ENCODE measurements around the gene MATN4.

The MATN4 gene

DNA sequence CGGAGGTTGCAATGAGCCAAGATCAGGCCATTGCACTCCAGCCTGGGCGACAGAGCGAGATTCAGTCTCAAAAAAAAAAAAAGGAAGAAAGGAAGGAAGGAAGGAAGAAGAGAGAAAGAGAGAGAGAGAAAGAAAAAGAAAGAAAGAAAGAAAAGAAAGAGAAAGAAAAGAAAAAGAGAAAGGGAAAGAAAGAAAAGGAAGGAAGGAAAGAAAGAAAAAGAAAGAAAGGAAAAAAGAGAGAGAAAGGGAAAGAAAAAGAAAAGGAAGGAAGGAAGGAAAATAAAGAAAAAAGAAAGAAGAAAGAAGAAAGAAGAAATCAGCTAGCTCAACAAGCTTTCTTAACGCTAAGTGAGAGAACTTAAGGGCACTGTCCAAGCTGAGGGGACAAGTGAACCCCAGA lies 7.6 kb upstream of the MATN4 start:
- DNase-seq (ENCODE audit: low read depth in 2 of 2) = no peak

DNA sequence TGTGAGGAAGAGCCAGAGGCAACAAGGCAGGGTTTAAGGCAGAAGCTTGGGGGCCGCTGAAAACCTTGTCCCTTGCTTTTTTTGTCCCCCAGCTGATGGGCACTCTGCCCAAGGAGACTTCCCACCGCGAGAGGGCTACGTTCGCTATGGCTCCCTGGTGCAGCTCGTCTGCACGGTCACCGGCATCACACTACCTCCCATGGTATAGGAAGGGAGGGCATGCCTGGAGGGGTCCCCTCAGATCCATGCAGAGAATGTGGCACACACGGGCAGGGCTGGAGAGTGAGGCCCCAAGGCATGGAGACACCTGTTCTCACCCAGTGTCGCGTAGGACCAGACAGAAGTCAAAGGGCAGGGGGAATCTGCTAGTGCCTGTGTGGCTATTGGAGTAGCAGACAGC lies 5.8 kb upstream of the MATN4 start:
- no peak for DNase-seq (ENCODE audit: low read depth in 2 of 2)

DNA sequence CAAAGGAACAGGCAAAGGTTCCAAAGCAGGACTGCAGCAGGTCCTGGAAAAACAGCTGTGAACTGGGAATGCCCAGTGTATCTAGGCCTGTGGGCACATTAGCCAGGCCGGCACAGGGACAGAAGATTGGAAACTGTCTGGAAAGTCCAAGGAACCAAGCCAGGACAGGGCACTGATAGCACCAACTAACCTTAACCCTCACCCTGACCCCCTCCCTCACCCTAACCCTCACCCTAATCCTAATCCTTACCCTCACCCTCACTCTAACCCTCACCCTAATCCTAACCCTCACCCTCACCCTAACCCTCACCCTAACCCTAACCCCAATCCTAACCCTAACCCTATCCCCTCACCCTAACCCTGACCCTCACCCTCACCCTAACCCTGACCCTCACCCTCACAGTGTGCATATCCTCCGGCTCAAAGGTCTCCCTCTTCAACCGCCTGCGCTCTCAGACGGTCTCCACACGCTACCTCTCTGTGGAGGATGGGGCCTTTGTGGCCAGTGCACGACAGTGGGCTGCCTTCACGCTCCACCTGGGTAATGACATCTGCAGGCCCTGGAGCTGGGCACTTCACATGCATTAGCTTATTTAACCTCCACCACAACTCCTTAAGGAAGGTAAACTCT lies 5.1 kb upstream of the MATN4 start:
- DNase-seq (ENCODE audit: low read depth in 2 of 2) = no peak

DNA sequence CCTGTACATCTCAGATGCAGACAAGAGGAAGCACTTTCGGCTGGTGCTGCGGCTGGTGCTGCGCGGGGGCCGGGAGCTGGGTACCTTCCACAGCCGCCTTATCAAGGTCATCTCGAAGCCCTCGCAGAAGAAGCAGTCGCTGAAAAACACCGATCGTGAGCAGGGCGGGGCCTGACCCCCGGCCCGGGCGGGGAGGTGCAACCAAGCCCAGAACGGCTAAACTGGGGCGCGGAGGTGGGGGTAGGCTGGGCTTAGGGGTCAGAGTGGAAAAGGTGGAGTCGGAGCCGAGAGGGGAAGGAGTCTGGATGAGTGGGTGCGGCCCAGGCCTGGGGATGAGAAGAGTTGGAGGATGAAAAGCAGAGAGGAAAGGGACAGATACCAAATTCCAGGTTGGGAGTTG lies 4.1 kb upstream of the MATN4 start:
- DNase-seq (ENCODE audit: low read depth in 2 of 2) = no peak

DNA sequence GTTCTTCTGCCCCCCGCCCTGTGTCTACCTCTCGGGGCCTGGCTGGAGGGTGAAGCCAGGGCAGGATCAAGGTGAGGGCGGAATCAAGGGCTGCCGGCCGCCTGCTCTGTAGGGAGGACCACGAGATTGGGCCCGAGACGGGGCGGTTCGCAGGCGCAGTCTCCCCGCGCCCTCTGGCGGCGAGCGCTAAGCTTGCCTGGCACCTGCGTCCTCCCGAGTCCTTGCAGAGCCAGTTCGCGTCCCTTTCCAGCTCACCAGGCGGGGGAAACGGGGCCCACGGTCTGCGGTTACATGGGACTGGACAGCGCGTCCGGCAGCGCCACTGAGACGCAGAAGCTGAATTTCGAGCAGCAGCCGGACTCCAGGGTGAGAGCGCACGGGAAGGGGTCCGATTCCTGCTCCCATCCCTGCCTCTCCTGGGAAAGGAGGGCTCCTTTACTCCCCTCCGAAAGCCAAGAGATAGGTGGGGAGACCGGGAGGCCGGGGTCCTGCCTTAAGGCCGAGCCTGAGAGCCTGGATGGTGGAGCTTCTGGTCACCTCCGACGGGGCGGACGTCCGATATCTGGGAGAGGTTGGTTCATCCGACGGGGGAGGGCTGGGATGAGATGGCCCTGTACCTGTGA lies 3.6 kb upstream of the MATN4 start:
- DNase-seq (ENCODE audit: low read depth in 2 of 2) = peak; percentile 45 to 68

DNA sequence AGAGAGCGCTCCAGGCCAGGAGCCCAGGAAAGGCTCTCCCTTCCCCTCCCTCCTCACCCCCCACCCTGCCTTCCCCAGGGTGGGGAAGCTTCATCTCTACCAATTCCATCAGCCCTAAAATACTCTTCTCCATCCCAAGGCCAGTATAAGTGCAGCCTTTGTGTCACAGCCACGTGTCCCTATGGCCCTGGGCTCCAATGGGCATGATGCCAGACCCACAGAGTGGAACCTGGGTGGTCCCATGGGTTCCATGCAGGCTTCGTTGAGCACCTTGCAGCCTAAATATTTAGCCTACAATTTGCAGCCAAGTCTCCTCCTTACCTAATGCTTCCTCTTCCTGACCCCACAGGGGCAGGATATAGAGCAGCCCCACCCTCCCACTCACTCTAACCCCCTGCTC lies 976 bp upstream of the MATN4 start:
- DNase-seq (ENCODE audit: low read depth in 2 of 2) = no peak

DNA sequence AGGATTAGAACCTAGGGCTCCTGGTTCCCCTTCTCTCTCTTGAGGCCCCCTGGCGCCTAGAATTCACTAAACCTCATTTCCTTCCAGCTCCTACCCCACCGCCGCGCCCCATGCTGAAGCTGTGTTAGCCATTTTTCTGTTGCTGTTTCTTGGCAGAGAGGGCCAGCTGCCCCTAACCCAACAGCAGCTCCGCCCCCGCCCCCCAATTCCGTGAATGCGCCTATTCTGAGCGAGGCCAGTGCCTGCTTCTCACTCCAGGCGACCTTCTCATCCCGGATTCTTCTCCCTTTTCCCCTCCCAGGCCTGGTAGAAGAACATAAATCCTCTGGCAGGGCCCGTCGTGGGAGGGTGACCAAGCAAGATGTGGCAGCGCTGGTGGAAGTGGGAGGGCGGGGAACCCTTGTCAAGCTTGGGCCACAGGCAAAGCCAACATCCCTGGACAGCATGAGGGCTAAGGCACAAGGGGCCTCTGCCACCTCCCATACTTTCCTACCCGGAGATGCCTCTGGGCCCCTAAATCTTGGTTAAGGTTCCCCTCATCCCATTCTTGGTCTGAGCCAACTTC lies 941 bp downstream of the MATN4 start:
- DNase-seq (ENCODE audit: low read depth in 2 of 2) = no peak

DNA sequence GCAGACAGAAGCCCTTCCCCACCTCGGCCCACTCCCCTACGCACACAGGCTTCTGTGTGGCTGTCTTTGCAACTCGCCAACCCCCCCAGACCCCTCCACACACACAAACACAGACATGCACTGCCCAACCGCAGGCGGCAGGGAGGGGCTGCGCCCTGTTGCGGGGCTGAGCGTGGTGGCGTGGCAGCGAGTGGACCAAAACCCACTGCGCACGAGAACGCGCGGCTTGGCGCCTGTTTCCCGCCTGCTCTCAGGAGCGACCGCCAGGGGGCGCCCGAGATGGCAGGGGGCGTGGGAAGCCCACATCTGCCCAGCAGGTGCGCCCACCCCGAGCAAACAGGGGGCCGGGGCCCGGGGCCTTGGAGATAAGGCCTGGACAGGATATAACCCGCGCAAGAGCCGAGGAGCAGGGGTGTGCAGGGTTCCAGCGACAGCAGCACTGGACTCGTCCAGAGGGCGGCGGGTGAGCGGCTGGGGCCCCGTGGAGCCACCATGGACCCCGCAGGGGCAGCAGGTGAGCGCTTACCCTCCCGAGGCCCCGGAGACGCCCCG lies 1.6 kb downstream of the MATN4 start, which contains the start of gene RBPJL:
Gene RBPJL (plus strand): TSS at position 410 of the 552 bp plus-strand sequence. CDS start 83 bp downstream, at position 493.
- DNase-seq (ENCODE audit: low read depth in 2 of 2) = peak in 1 of 2 experiments; percentile 32

DNA sequence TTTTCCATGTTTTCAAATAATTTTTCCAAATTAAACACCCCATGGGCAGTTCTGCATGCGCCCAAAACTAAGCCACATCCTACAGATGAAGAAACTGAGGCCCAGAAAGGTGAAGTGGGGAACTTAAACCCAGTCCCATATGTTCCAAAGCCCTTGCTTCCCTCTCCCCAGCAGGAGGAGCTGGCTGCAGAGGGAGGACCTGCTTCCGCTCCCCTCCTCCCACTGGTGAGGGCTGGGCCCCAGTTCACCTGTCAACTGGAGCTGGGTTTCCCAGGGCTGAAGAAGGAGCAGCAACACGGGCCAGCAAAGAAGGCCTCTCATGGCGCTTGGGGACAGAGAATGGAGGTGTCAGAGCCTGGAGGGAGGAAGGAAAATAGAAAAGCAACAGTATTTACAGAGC lies 2.8 kb downstream of the MATN4 start:
- DNase-seq (ENCODE audit: low read depth in 2 of 2) = no peak

DNA sequence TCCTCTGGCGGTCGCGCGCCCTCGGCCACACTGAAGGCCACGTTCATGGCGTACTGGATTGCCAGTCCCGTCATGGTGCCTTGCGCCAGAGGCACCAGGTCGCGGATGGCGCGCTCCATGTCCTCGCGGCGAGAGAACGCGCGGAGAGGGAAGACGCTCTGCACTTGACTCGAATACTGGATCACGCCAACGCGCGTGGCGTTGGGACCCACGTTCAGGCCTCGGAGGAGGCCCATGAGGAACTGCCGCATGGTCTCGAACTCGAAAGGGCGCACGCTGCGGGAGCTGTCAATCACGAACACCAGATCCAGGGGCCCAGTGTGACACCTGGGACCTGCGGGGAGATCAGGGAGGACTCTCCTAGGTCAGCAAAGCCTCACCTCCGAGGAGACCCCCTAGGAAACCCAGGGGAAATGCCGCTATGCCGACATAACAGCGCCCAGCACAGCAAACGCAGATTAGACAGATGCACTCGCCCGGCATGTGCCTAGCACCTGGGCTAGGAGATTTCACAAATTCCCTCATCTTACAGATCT lies 3.6 kb downstream of the MATN4 start:
- DNase-seq (ENCODE audit: low read depth in 2 of 2) = no peak

DNA sequence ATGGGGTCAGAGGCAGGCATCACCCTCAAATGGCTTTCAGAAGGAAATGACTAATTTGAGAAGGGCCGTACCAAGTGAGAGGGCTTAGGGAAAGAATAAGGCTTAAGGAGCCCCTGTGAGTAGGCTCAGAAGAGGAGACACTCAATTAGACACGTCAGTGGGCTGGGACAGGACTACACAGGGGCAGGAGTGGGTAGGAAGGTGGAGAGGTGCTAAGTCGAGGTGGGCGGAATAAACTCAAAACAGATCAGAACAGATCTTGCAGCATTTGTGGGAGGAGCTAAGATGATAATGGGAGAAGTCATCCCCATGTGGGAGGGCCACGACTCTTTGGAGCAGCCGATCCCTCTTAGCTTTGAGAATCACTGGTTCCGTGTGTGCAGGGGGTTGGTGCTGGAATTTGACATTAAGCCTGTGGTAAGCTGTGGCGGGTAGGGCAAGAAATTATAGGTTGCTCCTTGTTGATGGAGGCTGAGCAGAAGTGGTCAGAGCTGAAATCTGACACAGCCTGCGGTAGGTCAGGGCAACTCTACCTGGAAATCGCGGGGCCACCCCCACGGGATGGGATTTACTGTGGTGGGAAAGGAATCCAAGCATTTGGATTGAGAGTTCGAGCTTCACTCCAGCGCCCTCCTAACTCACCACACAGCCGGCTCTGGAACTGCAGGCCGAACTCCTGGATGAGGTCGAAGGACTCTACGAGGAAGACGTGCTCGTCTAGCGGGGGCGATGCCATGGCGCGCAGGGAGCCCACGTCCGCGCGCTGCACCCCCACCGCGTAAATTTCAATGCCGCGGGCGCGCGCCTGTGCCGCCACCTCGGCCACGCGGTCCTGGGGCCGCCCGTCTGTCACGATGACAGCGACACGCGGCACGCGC lies 4.3 kb downstream of the MATN4 start:
- DNase-seq (ENCODE audit: low read depth in 2 of 2) = no peak

DNA sequence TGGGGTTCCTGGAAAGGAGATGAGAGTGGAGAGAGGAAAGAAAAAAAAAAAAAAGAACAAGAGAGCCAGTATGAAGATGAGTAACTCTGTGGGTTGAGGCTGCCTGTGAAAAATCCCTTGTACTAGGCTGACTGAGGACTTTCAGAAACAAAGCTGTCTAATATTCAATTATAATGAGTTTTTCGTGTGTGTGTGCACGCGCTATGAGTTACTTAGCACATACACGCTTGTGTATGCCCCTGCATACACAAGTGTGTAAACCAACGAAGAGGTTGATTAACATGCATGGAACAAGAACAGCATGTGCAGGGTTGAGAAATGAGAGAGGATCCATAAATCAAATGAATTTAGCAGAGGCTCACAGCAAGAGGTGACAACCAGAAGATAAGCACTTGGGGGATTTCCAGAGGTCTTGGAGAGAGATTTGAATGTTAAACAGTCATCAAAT lies 6.3 kb downstream of the MATN4 start:
- DNase-seq (ENCODE audit: low read depth in 2 of 2) = no peak

DNA sequence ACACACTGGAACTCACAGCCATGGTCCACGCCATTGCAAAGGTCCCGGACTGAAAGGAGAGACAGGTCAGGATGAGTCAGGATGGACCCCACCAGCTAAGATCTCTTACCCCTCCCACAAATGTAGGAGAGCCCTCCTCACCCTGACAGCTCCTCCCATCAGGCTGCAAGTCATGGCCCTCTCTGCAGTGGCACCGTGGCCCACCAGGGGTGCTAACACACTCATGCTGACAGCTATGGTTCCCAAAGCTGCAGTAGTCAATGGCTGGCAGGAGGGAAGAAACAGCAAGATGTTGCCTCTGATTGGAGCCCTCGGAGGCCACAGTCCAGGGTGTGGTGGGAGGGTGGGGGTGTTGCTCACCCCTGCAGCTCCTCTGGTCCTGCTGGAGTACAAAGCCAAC lies 7.1 kb downstream of the MATN4 start:
- DNase-seq (ENCODE audit: low read depth in 2 of 2) = no peak

DNA sequence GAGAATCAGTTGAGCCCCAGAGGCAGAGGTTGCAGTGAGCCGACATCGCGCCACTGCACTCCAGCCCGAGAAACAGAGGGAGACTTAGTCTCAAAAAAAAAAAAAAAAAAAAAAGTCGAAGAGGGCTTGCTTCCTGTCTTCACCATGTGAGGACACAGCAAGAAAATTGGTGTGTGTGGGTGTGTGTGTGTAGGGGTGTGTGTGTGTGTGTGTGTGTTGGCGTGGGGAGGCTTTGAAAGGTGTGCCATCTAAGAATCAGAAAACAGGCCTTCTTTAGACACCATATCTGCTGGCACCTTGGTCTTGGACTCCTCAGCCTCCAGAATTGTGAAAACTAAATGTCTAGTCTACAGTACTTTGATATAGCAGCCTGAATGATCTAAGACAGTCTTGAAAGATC lies 8.3 kb downstream of the MATN4 start:
- no peak for DNase-seq (ENCODE audit: low read depth in 2 of 2)

DNA sequence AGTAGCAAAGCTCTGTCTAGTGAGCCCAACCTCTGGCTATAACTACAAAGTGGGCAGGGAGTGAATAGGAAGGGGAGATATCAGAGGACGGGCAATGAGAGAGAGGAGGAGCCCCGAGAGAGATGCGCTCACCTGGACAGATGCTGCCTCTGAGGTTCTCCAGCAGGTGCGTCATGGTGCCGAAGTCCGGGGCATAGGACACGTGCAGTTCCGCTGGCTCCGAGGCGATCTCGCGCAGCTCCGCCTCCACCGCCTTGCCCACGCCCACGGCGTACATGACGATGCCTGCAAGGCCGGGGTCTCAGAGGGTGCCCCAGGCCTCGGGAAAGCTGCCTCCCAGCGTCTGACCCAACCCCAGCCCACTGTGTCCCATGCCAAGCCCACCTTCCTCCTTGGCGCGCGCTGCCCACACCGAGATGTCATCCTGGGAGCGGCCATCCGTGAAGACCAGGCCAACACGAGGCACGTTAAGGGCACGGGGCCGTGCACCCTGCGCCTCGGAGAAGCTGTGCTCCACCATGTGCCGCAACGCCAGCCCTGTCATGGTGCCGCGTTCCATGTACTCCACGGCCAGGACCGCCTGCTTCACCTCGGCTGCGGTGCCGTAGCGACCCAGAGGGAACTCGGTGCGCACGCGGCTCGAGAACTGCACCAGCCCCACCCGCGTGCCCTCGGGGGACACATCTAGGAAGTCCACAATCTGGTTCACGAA lies 10.2 kb downstream of the MATN4 start:
- DNase-seq (ENCODE audit: low read depth in 2 of 2) = no peak

DNA sequence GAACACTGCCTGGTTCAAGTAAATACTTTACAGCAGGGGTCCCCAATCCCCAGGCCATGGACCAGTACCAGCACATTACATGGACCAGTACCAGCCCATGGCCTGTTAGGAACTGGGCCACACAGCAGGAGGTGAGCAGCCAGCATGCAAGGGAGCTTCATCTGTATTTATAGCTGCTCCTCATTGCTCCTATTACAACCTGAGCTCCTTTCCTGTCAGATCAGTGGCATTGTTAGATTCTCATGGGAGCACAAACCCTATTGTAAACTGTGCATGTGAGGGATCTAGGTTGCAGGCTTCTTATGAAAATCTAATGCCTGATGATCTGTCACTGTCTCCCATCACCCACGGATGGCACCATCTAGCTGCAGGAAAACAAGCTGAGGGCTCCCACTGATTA lies 13.4 kb downstream of the MATN4 start:
- DNase-seq (ENCODE audit: low read depth in 2 of 2) = no peak

DNA sequence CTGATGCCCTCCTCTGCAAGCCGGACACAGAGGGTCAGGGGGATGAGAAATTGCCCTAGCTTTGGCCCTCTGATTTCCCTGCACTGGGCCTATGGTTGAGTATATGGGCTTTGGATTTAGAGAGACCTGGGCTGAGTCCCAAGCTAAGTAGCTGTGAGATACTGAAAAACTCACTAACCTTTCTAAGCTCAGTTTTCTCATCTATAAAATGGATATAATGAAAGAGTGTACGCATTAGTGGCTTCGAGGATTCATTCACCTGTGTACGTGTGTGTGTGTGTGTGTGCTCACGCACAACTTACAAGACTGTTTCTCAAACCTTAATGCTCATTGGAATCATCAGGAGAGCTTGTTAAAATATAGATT lies 14.1 kb downstream of the MATN4 start:
- no peak for DNase-seq (ENCODE audit: low read depth in 2 of 2)

DNA sequence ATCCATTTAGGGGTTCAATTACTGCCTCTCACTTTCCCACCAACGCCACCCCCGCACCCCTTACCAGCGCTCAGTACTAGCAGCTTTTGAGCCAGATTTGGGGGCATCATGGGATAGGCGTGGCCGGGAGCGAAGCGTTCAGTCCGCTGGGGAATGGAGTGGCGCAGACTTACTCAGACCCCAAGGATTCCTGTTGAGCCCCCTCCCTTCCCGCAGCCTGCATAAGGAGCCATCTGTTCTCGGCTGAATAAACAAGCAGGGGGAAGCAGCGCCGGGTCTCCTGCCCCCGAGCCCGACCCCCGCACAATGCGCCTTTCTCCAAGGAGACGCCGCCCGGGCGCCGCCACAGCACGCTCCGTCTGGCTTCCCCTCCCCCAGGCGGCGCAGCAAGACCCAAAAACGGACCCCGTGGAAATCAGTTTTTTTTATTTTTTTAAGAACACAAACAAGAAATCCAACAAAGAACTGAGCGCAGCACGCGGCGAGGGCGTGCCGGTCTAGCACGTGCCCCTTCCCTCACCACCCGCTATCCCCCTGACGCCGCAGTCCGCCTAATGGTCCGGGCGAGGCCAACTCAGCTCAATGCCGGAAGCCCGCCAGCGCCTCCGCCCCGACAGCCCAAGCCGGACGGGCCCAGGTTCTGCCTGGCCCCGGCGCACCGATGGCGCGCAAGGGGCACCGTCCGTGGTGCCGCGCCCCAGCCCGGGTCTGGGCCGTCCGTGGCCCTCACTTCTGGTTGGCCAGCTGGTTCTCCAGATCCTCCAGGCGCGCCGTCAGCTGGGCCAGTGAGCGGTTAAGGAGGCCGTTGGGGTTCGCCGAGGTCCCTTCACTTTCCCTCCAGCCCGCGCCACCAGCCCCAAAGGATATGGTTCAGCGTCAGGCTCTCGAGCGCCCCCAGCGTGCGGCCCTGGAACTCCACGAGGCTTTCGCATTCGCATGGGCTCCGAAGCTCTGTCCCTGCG lies 14.8 kb downstream of the MATN4 start:
- peak; percentile 59 to 86 for DNase-seq (ENCODE audit: low read depth in 2 of 2)

DNA sequence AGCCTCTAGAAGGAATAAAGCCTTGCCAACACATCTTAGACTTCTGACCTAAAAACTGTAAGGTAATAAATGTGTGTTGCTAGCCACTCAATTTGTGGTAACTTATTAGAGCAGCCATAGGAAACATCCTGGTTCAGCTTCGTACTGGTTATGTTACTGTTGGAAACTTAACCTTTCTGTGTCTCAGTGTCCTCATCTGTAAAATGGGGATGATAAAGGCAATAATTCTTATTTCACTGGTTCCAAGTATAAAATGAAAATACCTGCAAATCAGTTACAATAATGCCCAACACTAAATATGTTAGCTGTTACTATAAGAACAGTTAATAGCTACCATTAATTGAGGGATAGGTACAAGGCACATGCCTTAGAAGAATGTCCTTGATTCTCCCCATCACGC lies 15.8 kb downstream of the MATN4 start:
- no peak for DNase-seq (ENCODE audit: low read depth in 2 of 2)

DNA sequence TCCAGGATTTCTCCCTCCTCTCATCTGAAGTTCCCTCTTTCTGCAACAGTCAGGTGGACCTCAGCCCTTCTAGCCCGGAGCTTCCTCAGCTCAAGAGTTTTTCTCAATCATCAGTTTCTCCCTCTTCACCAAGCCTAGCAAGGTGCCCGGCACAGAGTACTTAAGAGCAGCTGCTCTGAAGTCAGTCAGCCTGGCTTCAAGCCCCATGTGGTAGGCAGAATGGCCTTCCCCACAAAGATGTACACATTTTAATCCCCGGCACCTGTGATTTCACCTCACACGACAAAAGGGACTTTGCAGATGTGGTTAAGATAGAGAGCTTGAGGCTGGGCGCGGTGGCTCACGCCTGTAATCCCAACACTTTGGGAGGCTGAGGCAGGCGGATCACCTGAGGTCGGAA lies 16.6 kb downstream of the MATN4 start:
- DNase-seq (ENCODE audit: low read depth in 2 of 2) = no peak

Data from stimulated activated CD4-positive, alpha-beta T cell treated with anti-CD3 and anti-CD28 coated beads, Interleukin-12 subunit alpha, Interleukin-12 subunit beta, amount 100 ng/mL, for 24 hours (primary cell).